OCI-LY1 (cell line): ENCODE data around the gene CDKN2A.

Experiments used
- CTCF ChIP-seq: fragments of 200-600 bp; sonication (generic), shearing (Covaris generic); IDR thresholded peaks from 2 replicates; pipeline ENCODE4 v1.5.1; 2017; ENCODE audit warnings: mild to moderate bottlenecking, antibody characterized with exemption, low read length, moderate library complexity, mixed read lengths
- EZH2 ChIP-seq: fragments of 200-600 bp; sonication (generic), shearing (Covaris generic); IDR thresholded peaks from 2 replicates; pipeline ENCODE4 v1.8.0; 2017; ENCODE audit warnings: borderline replicate concordance, mixed run types, mild to moderate bottlenecking, antibody characterized with exemption, low read length, moderate library complexity, mixed read lengths

GRCh38 chr9:21933865-21934264 lies 60.3 kb downstream of the CDKN2A start:
- TF ChIP-seq CTCF = no peak
- no peak for TF ChIP-seq EZH2
